Liver (tissue), 9 donors: ENCODE data around the gene CHID1. TPM values are rescaled to one million over a fixed set of nuclear protein-coding genes. Genes with fewer than 3 reads are reported as not detected.

Experiments
- DNase-seq: peaks from one replicate; pipeline ENCODE4 v3.0.0-alpha.2; 2017; ENCODE audit warnings: low spot score
- H3K27ac ChIP-seq, 2 donors: one replicate each; pipeline ENCODE4 v1.7.0; 2013; ENCODE audit warnings: inconsistent platforms in 2 of 2, low read length in 2 of 2, control low read depth in 1 of 2, low read depth in 1 of 2, mild to moderate bottlenecking in 1 of 2
- H3K27me3 ChIP-seq, 4 donors: one replicate each; pipeline versions ENCODE4 v1.6.1 to v1.7.0; 2013; ENCODE audit warnings: low read length in 3 of 4, inconsistent platforms in 1 of 4, mild to moderate bottlenecking in 1 of 4, moderate library complexity in 1 of 4; ENCODE audit not compliant: control insufficient read depth in 4 of 4, insufficient read depth in 4 of 4
- H3K36me3 ChIP-seq, 4 donors: one replicate each; pipeline versions ENCODE4 v1.6.1 to v1.7.0; 2013; ENCODE audit warnings: low read length in 3 of 4, mild to moderate bottlenecking in 3 of 4, low read depth in 1 of 4, moderate library complexity in 1 of 4; ENCODE audit not compliant: control insufficient read depth in 4 of 4, insufficient read depth in 3 of 4
- H3K4me1 ChIP-seq, 4 donors: one replicate each; pipeline versions ENCODE4 v1.6.1 to v1.7.0; 2013; ENCODE audit warnings: low read length in 3 of 4, mild to moderate bottlenecking in 3 of 4, moderate library complexity in 1 of 4; ENCODE audit not compliant: control insufficient read depth in 4 of 4, insufficient read depth in 4 of 4
- H3K4me3 ChIP-seq, 3 donors: one replicate each; pipeline versions ENCODE4 v1.6.1 to v1.7.0; 2013; ENCODE audit warnings: low read length in 3 of 3, control low read depth in 1 of 3, low read depth in 1 of 3, mild to moderate bottlenecking in 1 of 3
- H3K9ac ChIP-seq, 2 donors: one replicate each; pipeline ENCODE4 v1.7.0; 2013; ENCODE audit warnings: low read length in 2 of 2, mild to moderate bottlenecking in 2 of 2, moderate library complexity in 2 of 2, control low read depth in 1 of 2, low read depth in 1 of 2
- H3K9me3 ChIP-seq, 4 donors: one replicate each; pipeline versions ENCODE4 v1.6.1 to v1.7.0; 2013; ENCODE audit warnings: low read length in 3 of 4; ENCODE audit not compliant: control insufficient read depth in 4 of 4
- ATF3 ChIP-seq: IDR thresholded peaks from 2 replicates; pipeline ENCODE4 v1.6.1; 2016; ENCODE audit warnings: antibody characterized with exemption
- CTCF ChIP-seq: fragments of 150-350 bp; IDR thresholded peaks from 2 replicates; pipeline ENCODE4 v1.5.1; 2017; ENCODE audit warnings: improper control_type of control experiment, low read depth, low read length; ENCODE audit not compliant: missing input control
- EGR1 ChIP-seq, 2 donors: IDR thresholded peaks; 2 replicates each; pipeline ENCODE4 v1.6.1; 2016 to 2018; ENCODE audit warnings: antibody characterized with exemption in 2 of 2, low read depth in 2 of 2
- FOXA1 ChIP-seq: IDR thresholded peaks from 2 replicates; pipeline ENCODE4 v1.6.1; 2016; ENCODE audit warnings: antibody characterized with exemption
- FOXA2 ChIP-seq: IDR thresholded peaks from 2 replicates; pipeline ENCODE4 v1.6.1; 2016; ENCODE audit warnings: antibody characterized with exemption
- HNF4A ChIP-seq, 2 donors: conservative IDR thresholded peaks; 2 replicates each; pipeline ENCODE4 v1.6.1; 2016; ENCODE audit warnings: antibody characterized with exemption in 2 of 2, mild to moderate bottlenecking in 2 of 2
- HNF4G ChIP-seq: IDR thresholded peaks from 2 replicates; pipeline ENCODE4 v1.6.1; 2016; ENCODE audit warnings: antibody characterized with exemption
- JUND ChIP-seq, 2 donors: IDR thresholded peaks; 2 replicates each; pipeline ENCODE4 v1.6.1; 2016; ENCODE audit warnings: antibody characterized with exemption in 2 of 2
- MAX ChIP-seq: IDR thresholded peaks from 2 replicates; pipeline ENCODE4 v1.6.1; 2016; ENCODE audit warnings: antibody characterized with exemption
- NR2F2 ChIP-seq: IDR thresholded peaks from 2 replicates; pipeline ENCODE4 v1.6.1; 2016; ENCODE audit warnings: antibody characterized with exemption
- RAD21 ChIP-seq, 2 donors: IDR thresholded peaks; 2 replicates each; pipeline ENCODE4 v1.6.1; 2016; ENCODE audit warnings: antibody characterized with exemption in 2 of 2, mild to moderate bottlenecking in 2 of 2
- REST ChIP-seq: IDR thresholded peaks from 2 replicates; pipeline ENCODE4 v1.6.1; 2016; ENCODE audit warnings: antibody characterized with exemption, mild to moderate bottlenecking
- RXRA ChIP-seq, 2 donors: IDR thresholded peaks; 2 replicates each; pipeline ENCODE4 v1.6.1; 2017 to 2018; ENCODE audit warnings: antibody characterized with exemption in 2 of 2, mild to moderate bottlenecking in 1 of 2
- SP1 ChIP-seq: IDR thresholded peaks from 2 replicates; pipeline ENCODE4 v1.6.1; 2018; ENCODE audit warnings: antibody characterized with exemption, mild to moderate bottlenecking
- TAF1 ChIP-seq: conservative IDR thresholded peaks from 2 replicates; pipeline ENCODE4 v1.6.1; 2016; ENCODE audit warnings: antibody characterized with exemption, mild to moderate bottlenecking
- YY1 ChIP-seq: IDR thresholded peaks from 2 replicates; pipeline ENCODE4 v1.6.1; 2016; ENCODE audit warnings: antibody characterized with exemption, mild to moderate bottlenecking
- ZBTB33 ChIP-seq: IDR thresholded peaks from 2 replicates; pipeline ENCODE4 v1.6.1; 2016; ENCODE audit warnings: antibody characterized with exemption
- WGBS: extraction: QIAGEN DNeasy Blood & Tissue Kit; methylation state at CpG from one replicate; pipeline ENCODE4 v1.1.7; 2013; 5-methylcytosine and 5-hydroxymethylcytosine counted together
- polyA plus RNA-seq, 2 donors: library from polyadenylated mRNA; stranded (reverse) in 1 of 2; unstranded in 1 of 2; fragments of 200-250 nt in 1 of 2; fragments of >200 nt in 1 of 2; fragmentation: Nextera tagmentation in 1 of 2; extraction: Ambion mirVana in 1 of 2; gene quantifications; one replicate each; pipeline versions ENCODE4 v1.2.1 to v1.2.3, GENCODE V29; 2013 to 2015
- total RNA-seq, 2 donors: library from RNA; depleted of rRNA; stranded (reverse); fragments of >200 nt; gene quantifications; one replicate each; pipeline ENCODE4 v1.2.3, GENCODE V29; 2014
- donor health status: healthy.
- donor health status: healthy.
- donor health status: healthy.
- donor health status: healthy.
- donor health status: healthy.

CHID1 gene
- total and polyA plus RNA-seq, 4 donors = 39.5 to 68.8 (median 59.1) TPM

GRCh38 chr11:925496-926301 is 15.1 kb upstream of the CHID1 start, which contains the start of gene AP2A2:
AP2A2 (plus strand) TSS chr11:925870; CDS start chr11:926022, 152 bp downstream.
- no peaks in the 10 kb centered on the region for H3K9me3 ChIP-seq
- H3K4me1 ChIP-seq = peaks cover 5 to 35% (median 32%) of the 10 kb centered on the region in 4 donors
- H3K27ac ChIP-seq = peak within 1 kb of the TSS; percentile 64 to 88
- no peaks in the 10 kb centered on the region for H3K36me3 ChIP-seq
- no peaks in the 10 kb centered on the region for H3K27me3 ChIP-seq
- TF ChIP-seq SP1 (no peak), CTCF (peak; percentile 81), RAD21 (IDR thresholded peaks at IDR 0.05) (peak in 1 of 2 donors; percentile 28), HNF4A (conservative IDR thresholded peaks at IDR 0.05) (no peak)
- peak within 1 kb of the TSS; percentile 53 to 98 (median 62) for H3K4me3 ChIP-seq
- peak; percentile 93 for DNase-seq
- peak within 1 kb of the TSS; percentile 21 to 92 for H3K9ac ChIP-seq
- WGBS = 4% methylated on average over 124 of the region's 124 CpGs

GRCh38 chr11:925158-925495 is 14.5 kb upstream of the CHID1 start:
- TF ChIP-seq FOXA1 = no peak
- no peak for TF ChIP-seq HNF4A (conservative IDR thresholded peaks at IDR 0.05)
- TF ChIP-seq NR2F2 = no peak
- no peak for TF ChIP-seq TAF1
- TF ChIP-seq CTCF = no peak
- no peak for TF ChIP-seq ZBTB33
- TF ChIP-seq FOXA2 = no peak
- TF ChIP-seq MAX = no peak
- no peak for TF ChIP-seq REST
- no peak for TF ChIP-seq RXRA (IDR thresholded peaks at IDR 0.05)
- TF ChIP-seq RAD21 (IDR thresholded peaks at IDR 0.05) = no peak
- TF ChIP-seq ATF3 = no peak
- TF ChIP-seq HNF4G = no peak
- no peak for TF ChIP-seq YY1
- no peak for TF ChIP-seq JUND (IDR thresholded peaks at IDR 0.05)
- no peak for TF ChIP-seq EGR1 (IDR thresholded peaks at IDR 0.05; ENCODE audit: low read depth in 2 of 2)
- Histone ChIP-seq H3K27me3 (no peaks in the 10 kb centered on the region), H3K4me1 (peaks cover 5 to 32% (median 30%) of the 10 kb centered on the region in 4 donors), H3K27ac (peak overlapping the region; percentile 63 to 88), H3K9me3 (no peaks in the 10 kb centered on the region), H3K36me3 (no peaks in the 10 kb centered on the region), H3K4me3 (peak overlapping the region in 2 of 3 donors; percentile 26 to 98), H3K9ac (no peak overlapping the region)
- no peak for DNase-seq
- 64% methylated on average over 28 of the region's 28 CpGs for WGBS
